ENCODE results near the gene RPL36A. TPM values are rescaled to one million over a fixed set of nuclear protein-coding genes. Genes with fewer than 3 reads are reported as not detected.

RPL36A gene
- polyA plus RNA-seq, 1 of the 3 experiments (the other 2 are of a cell fraction) = 3,417 TPM

- Histone ChIP-seq H3K9ac (no peak overlapping the region), H3K9me2 (no peaks in the 10 kb centered on the region), H3K27me3 (ENCODE audit: insufficient read depth) (no peaks in the 10 kb centered on the region), H3K4me3 (ENCODE audit: low read depth in 2 of 2, low read length in 1 of 2) (no peak overlapping the region), H3F3A (replicated peaks; ENCODE audit: insufficient read depth) (peaks cover 33% of the 10 kb centered on the region), H3K4me1 (ENCODE audit: control insufficient read depth in 1 of 2, insufficient read depth in 2 of 2, low read depth in 1 of 2, low read length in 1 of 2) (peaks cover 0 to 3% of the 10 kb centered on the region in 2 experiments; a peak in 1 of 4 replicates), H3K36me3 (replicated peaks in 1 of 2; ENCODE audit: control insufficient read depth in 1 of 2, insufficient read depth in 2 of 2, low read length in 1 of 2) (peaks cover 27% of the 10 kb centered on the region in 2 experiments), H3K79me2 (ENCODE audit: insufficient read depth) (peaks cover 7% of the 10 kb centered on the region; the same call in 1 of the 2 replicates), H3K9me3 (no peaks in the 10 kb centered on the region), H3K4me2 (no peak overlapping the region), H4K20me1 (ENCODE audit: insufficient read depth) (peaks cover 5% of the 10 kb centered on the region), H3K27ac (ENCODE audit: low read depth in 2 of 2, low read length in 1 of 2) (no peak overlapping the region), H2AFZ (ENCODE audit: low read depth) (no peak overlapping the region)
- DNase-seq = no peak
- TF ChIP-seq YY1 (IDR thresholded peaks at IDR 0.05; ENCODE audit: low read depth) = no peak
- TF ChIP-seq, protein P1, sequence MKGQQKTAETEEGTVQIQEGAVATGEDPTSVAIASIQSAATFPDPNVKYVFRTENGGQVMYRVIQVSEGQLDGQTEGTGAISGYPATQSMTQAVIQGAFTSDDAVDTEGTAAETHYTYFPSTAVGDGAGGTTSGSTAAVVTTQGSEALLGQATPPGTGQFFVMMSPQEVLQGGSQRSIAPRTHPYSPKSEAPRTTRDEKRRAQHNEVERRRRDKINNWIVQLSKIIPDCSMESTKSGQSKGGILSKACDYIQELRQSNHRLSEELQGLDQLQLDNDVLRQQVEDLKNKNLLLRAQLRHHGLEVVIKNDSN (IDR thresholded peaks at IDR 0.05; ENCODE audit: borderline replicate concordance, low read depth) = no peak
- TF ChIP-seq FOXJ3 (CRISPR knock-in tag; IDR thresholded peaks at IDR 0.05) = no peak
- no peak for TF ChIP-seq RXRA (IDR thresholded peaks at IDR 0.05; ENCODE audit: borderline replicate concordance, low read depth)
- TF ChIP-seq EZH2phosphoT487 (IDR thresholded peaks at IDR 0.05; ENCODE audit: borderline replicate concordance, low read depth) = no peak
- TF ChIP-seq, protein P2, sequence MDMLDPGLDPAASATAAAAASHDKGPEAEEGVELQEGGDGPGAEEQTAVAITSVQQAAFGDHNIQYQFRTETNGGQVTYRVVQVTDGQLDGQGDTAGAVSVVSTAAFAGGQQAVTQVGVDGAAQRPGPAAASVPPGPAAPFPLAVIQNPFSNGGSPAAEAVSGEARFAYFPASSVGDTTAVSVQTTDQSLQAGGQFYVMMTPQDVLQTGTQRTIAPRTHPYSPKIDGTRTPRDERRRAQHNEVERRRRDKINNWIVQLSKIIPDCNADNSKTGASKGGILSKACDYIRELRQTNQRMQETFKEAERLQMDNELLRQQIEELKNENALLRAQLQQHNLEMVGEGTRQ (IDR thresholded peaks at IDR 0.05; ENCODE audit: borderline replicate concordance, low read depth, low read length) = no peak
- no peak for TF ChIP-seq POLR2AphosphoS5 (IDR thresholded peaks at IDR 0.05; ENCODE audit: low read depth, low read length)
- TF ChIP-seq, protein P3, sequence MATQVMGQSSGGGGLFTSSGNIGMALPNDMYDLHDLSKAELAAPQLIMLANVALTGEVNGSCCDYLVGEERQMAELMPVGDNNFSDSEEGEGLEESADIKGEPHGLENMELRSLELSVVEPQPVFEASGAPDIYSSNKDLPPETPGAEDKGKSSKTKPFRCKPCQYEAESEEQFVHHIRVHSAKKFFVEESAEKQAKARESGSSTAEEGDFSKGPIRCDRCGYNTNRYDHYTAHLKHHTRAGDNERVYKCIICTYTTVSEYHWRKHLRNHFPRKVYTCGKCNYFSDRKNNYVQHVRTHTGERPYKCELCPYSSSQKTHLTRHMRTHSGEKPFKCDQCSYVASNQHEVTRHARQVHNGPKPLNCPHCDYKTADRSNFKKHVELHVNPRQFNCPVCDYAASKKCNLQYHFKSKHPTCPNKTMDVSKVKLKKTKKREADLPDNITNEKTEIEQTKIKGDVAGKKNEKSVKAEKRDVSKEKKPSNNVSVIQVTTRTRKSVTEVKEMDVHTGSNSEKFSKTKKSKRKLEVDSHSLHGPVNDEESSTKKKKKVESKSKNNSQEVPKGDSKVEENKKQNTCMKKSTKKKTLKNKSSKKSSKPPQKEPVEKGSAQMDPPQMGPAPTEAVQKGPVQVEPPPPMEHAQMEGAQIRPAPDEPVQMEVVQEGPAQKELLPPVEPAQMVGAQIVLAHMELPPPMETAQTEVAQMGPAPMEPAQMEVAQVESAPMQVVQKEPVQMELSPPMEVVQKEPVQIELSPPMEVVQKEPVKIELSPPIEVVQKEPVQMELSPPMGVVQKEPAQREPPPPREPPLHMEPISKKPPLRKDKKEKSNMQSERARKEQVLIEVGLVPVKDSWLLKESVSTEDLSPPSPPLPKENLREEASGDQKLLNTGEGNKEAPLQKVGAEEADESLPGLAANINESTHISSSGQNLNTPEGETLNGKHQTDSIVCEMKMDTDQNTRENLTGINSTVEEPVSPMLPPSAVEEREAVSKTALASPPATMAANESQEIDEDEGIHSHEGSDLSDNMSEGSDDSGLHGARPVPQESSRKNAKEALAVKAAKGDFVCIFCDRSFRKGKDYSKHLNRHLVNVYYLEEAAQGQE (IDR thresholded peaks at IDR 0.05; ENCODE audit: low read depth, low read length) = no peak
- TF ChIP-seq SMC3 (IDR thresholded peaks at IDR 0.05; ENCODE audit: low read depth, low read length) = no peak
- TF ChIP-seq CTCF (IDR thresholded peaks at IDR 0.05) = no peak
- no peak for TF ChIP-seq CHD2 (IDR thresholded peaks at IDR 0.05; ENCODE audit: low read length, partially characterized antibody)
- TF ChIP-seq NRF1 (IDR thresholded peaks at IDR 0.05; ENCODE audit: low read depth, low read length) = no peak
- TF ChIP-seq TEAD4 (IDR thresholded peaks at IDR 0.05; ENCODE audit: borderline replicate concordance, insufficient read depth) = no peak
- TF ChIP-seq MXI1 (IDR thresholded peaks at IDR 0.05; ENCODE audit: low read depth, low read length) = no peak
- TF ChIP-seq ELF1 (IDR thresholded peaks at IDR 0.05) = no peak
- TF ChIP-seq FOXM1 (IDR thresholded peaks at IDR 0.05; ENCODE audit: low read depth) = no peak
- POLR2A ChIA-PET = interaction anchor here (1.4 kb wide), 1 partner anchor 10 kb away, joined by 4 read pairs; the partner anchor contains the start of gene GLA
- WGBS (ENCODE audit: low lambda C conversion rate) = 66% methylated on average over 2 of the region's 4 CpGs
- CTCF ChIA-PET = interaction anchor here (0.7 to 1.9 kb wide), 3 partner anchors 17 to 727 kb away, joined by 3 to 6 read pairs (median 3); no protein-coding TSS in a partner anchor
Observed at GRCh38 chrX:101397779-101398178, 7.0 kb downstream of the RPL36A start.

All from SK-N-SH (cell line).